Measurements from ENCODE around the gene ACY1. TPM values are rescaled to one million over a fixed set of nuclear protein-coding genes. Genes with fewer than 3 reads are reported as not detected.
A peak's percentile ranks its signal among the peaks of the same experiment; 100 is the strongest.

Gene ACY1
- total and polyA plus RNA-seq, 2 of the 13 experiments (the other 11 are each of a cell fraction or from before 2014, with no cell fraction given) = 113 to 162 TPM

- no peak for TF ChIP-seq ZXDC (CRISPR knock-in tag; IDR thresholded peaks at IDR 0.05)
- TF ChIP-seq TBX2 (CRISPR knock-in tag; IDR thresholded peaks at IDR 0.05; ENCODE audit: borderline replicate concordance) = no peak
- TF ChIP-seq TFAP4 (IDR thresholded peaks at IDR 0.05; ENCODE audit: borderline replicate concordance, low read depth) = no peak
- no peak for TF ChIP-seq GZF1 (CRISPR knock-in tag; IDR thresholded peaks at IDR 0.05)
- no peak for TF ChIP-seq THRA (CRISPR knock-in tag; IDR thresholded peaks at IDR 0.05; ENCODE audit: borderline replicate concordance)
These were observed 35.2 kb upstream of the ACY1 start (continued) for GRCh38 chr3:51948016-51948580.

GRCh38 chr3:51949121-51949520, 34.2 kb upstream of the ACY1 start:
- no TSS peak for BruUV-seq (replicated peaks)
- intact Hi-C loops (cut with micrococcal nuclease; ENCODE audit: unreplicated experiment) = no loop called here

More at GRCh38 chr3:51949121-51949520, 34.2 kb upstream of the ACY1 start:
- POLR2A ChIA-PET = interaction anchor here (1.7 kb wide), 1 partner anchor 34 kb away, joined by 3 read pairs; the partner anchor contains the start of gene ACY1
- no peak overlapping the region for H3K9ac ChIP-seq (ENCODE audit: insufficient read depth, low read depth, low read length)
- in situ Hi-C loops (cut with HindIII; ENCODE audit: extremely low pct_ligation_motif_present, low pct_unique_long_range_greater_than_20kb) = no loop called here
- ATAC-seq (no peak), DNase-seq (ENCODE audit: low spot score) (no peak), FAIRE-seq (no peak)
- H4K20me1 ChIP-seq (ENCODE audit: insufficient read depth, low read length) = no peaks in the 10 kb centered on the region
- no peak for TF ChIP-seq ZNF160 (CRISPR knock-in tag; IDR thresholded peaks at IDR 0.05)
- no peak for TF ChIP-seq FOXK1 (CRISPR knock-in tag; IDR thresholded peaks at IDR 0.05; ENCODE audit: borderline replicate concordance, low read depth)
- TF ChIP-seq MNT (IDR thresholded peaks at IDR 0.05) = peak; percentile 52; the same call in 1 of the 2 replicates
- TF ChIP-seq ZNF672 (CRISPR knock-in tag; IDR thresholded peaks at IDR 0.05) = no peak
- no peak for TF ChIP-seq TBP (CRISPR knock-in tag; IDR thresholded peaks at IDR 0.05)
- TF ChIP-seq CHD2 (IDR thresholded peaks at IDR 0.05; ENCODE audit: low read depth, low read length) = no peak
- TF ChIP-seq ZBTB2 (CRISPR knock-in tag; IDR thresholded peaks at IDR 0.05; ENCODE audit: low read depth) = no peak
- H3K4me3 ChIP-seq (replicated peaks in 1 of 3; ENCODE audit: insufficient read depth in 1 of 3, low read depth in 2 of 3, low read length in 3 of 3) = no peak overlapping the region
- no peaks in the 10 kb centered on the region for H3K36me3 ChIP-seq (replicated peaks in 1 of 2; ENCODE audit: control insufficient read depth in 1 of 2, insufficient read depth in 2 of 2, low read length in 2 of 2)
- H3K9me3 ChIP-seq (ENCODE audit: low read length) = no peaks in the 10 kb centered on the region
- no peak overlapping the region for H3K4me2 ChIP-seq (ENCODE audit: low read depth, low read length)
- no peak overlapping the region for H2AFZ ChIP-seq (ENCODE audit: low read length)
- H3K79me2 ChIP-seq (ENCODE audit: insufficient read depth, low read length) = no peaks in the 10 kb centered on the region
- 98% methylated on average over 5 of the region's 5 CpGs for WGBS (ENCODE audit: low lambda C conversion rate)
- H3K27ac ChIP-seq (ENCODE audit: extremely low read length, insufficient read depth, low read length) = no peak overlapping the region
- H3K27me3 ChIP-seq (ENCODE audit: control insufficient read depth in 1 of 2, insufficient read depth in 2 of 2, low read length in 2 of 2) = no peaks in the 10 kb centered on the region
- CTCF ChIA-PET (ENCODE audit: low intra/inter-chr PET ratio, low total read pairs) = no interaction called here
- peaks cover 20% of the 10 kb centered on the region for H3K4me1 ChIP-seq (ENCODE audit: insufficient read depth, low read length)

All from HepG2 (cell line).